Smooth muscle cell (in vitro differentiated cells): ENCODE measurements around the gene GRAMD1A. TPM values are rescaled to one million over a fixed set of nuclear protein-coding genes. Genes with fewer than 3 reads are reported as not detected.

ENCODE experiments used
- DNase-seq: peaks from one replicate; lab custom pipeline; 2025; ENCODE audit not compliant: unreplicated experiment; lab: John Stamatoyannopoulos, UW
- H2AFZ ChIP-seq: fragments of 200-600 bp; sonication (generic); 2 replicates; pipeline ENCODE4 v1.6.0; 2016; ENCODE audit warnings: antibody characterized with exemption, low read depth, mild to moderate bottlenecking
- H3F3A ChIP-seq: fragments of 200-600 bp; sonication (generic); 2 replicates; pipeline ENCODE4 v1.6.0; 2017; ENCODE audit warnings: antibody characterized with exemption, low read depth
- H3K27ac ChIP-seq: fragments of 200-600 bp; sonication (generic); 2 replicates; pipeline ENCODE4 v1.5.1; 2016; ENCODE audit warnings: low read depth, mild to moderate bottlenecking
- H3K27me3 ChIP-seq: fragments of 200-600 bp; sonication (generic); 2 replicates; pipeline ENCODE4 v1.6.1; 2016; ENCODE audit warnings: low read depth, mild to moderate bottlenecking
- H3K36me3 ChIP-seq: fragments of 200-600 bp; sonication (generic); 2 replicates; pipeline ENCODE4 v1.5.1; 2016; ENCODE audit warnings: low read depth
- H3K4me1 ChIP-seq: fragments of 200-600 bp; sonication (generic); 2 replicates; pipeline ENCODE4 v1.5.1; 2016; ENCODE audit warnings: low read depth
- H3K4me2 ChIP-seq: fragments of 200-600 bp; sonication (generic); 2 replicates; pipeline ENCODE4 v1.6.0; 2016; ENCODE audit warnings: mild to moderate bottlenecking
- H3K4me3 ChIP-seq: fragments of 200-600 bp; sonication (generic); 2 replicates; pipeline ENCODE4 v1.5.1; 2016; ENCODE audit warnings: mild to moderate bottlenecking
- H3K79me2 ChIP-seq: fragments of 200-600 bp; sonication (generic); 2 replicates; pipeline ENCODE4 v1.6.0; 2016; ENCODE audit warnings: low read depth, mild to moderate bottlenecking
- H3K9ac ChIP-seq: fragments of 200-600 bp; sonication (generic); 2 replicates; pipeline ENCODE4 v1.6.0; 2016; ENCODE audit warnings: low read depth
- H3K9me3 ChIP-seq: fragments of 200-600 bp; sonication (generic); replicated peaks from 2 replicates; pipeline ENCODE4 v1.5.1; 2016; ENCODE audit warnings: low read depth
- H4K20me1 ChIP-seq: fragments of 200-600 bp; sonication (generic); 2 replicates; pipeline ENCODE4 v1.6.0; 2016; ENCODE audit warnings: low read depth
- CTCF ChIP-seq: fragments of 200-600 bp; sonication (generic); IDR thresholded peaks from 2 replicates; pipeline ENCODE4 v1.5.1; 2017; ENCODE audit warnings: borderline replicate concordance, mild to moderate bottlenecking, antibody characterized with exemption; ENCODE audit not compliant: insufficient read depth, poor library complexity, severe bottlenecking
- WGBS: methylation state at CpG from one replicate; pipeline ENCODE4 v1.1.7; 2016; ENCODE audit warnings: low lambda C conversion rate; 5-methylcytosine and 5-hydroxymethylcytosine counted together
- polyA plus RNA-seq: library from polyadenylated mRNA; unstranded; fragments of >200 nt; fragmentation: Nextera tagmentation; extraction: Ambion mirVana; gene quantifications from 2 replicates; pipeline ENCODE4 v1.2.1, GENCODE V29; 2016
- total RNA-seq: library from RNA; depleted of rRNA; stranded (reverse); fragments of >200 nt; gene quantifications from 2 replicates; pipeline ENCODE4 v1.2.3, GENCODE V29; 2014

The GRAMD1A gene
- total and polyA plus RNA-seq, 2 experiments from 2014 or later = 27.6 to 59.6 TPM

- H3K27me3 ChIP-seq = no peaks in the 10 kb centered on the region
- H3K4me1 ChIP-seq = peaks cover 4% of the 10 kb centered on the region
- no peak overlapping the region for H2AFZ ChIP-seq
- no peak for DNase-seq
- no peak overlapping the region for H3K27ac ChIP-seq
- peaks cover 16% of the 10 kb centered on the region for H3K79me2 ChIP-seq
- H3F3A ChIP-seq = no peaks in the 10 kb centered on the region
- H4K20me1 ChIP-seq = peaks cover 4% of the 10 kb centered on the region
- no peak overlapping the region for H3K9ac ChIP-seq
- H3K36me3 ChIP-seq = peaks cover 37% of the 10 kb centered on the region
- H3K9me3 ChIP-seq = peaks cover 44% of the 10 kb centered on the region
- H3K4me2 ChIP-seq = no peak overlapping the region
- 85% methylated on average over 7 of the region's 7 CpGs for WGBS
- no peak overlapping the region for H3K4me3 ChIP-seq
- no peak for TF ChIP-seq CTCF
These were observed 41.1 kb upstream of the GRAMD1A start for GRCh38 chr19:34959021-34959420.

DNA sequence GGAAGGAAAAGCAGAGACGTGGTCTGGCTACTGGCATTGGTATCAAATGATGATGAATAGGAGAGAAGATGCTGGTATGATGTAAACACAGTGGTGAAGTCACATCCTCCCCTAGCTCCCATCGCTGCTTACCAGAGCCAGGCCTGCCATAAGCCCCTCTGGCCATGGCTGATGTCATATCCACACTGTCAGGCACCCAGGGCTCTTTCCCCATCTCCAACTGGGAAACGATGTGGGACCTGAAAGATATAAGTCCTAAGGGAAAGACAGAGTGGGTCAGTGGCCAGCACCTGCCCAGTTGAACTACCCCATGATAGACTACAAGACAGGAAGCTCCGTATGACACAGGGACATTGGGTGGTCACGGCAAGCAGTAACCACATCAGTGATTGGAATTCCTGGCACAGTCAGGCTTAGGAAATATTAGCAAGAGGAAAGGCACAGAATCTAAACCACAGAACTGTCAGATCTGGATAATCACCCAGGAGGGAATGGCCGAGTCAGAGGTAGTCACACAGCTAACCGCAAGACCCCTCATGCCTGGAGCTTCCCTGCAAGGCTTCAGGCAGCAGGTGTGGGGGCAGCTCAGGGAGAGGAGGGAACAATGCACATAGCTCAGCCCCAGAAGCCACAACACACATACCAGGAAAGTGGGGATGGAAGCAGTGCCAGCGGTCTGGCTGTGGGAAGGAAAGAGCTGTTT, 39.9 kb upstream of the GRAMD1A start:
- no peak for TF ChIP-seq CTCF
- no peak overlapping the region for H3K4me2 ChIP-seq
- H3K27ac ChIP-seq = no peak overlapping the region

GRCh38 chr19:34960940-34961679, 39.0 kb upstream of the GRAMD1A start:
- H3K9ac ChIP-seq = no peak overlapping the region

More for the DNA sequence above, 39.9 kb upstream of the GRAMD1A start:
- DNase-seq = no peak
- Histone ChIP-seq H3K4me1 (peaks cover 4% of the 10 kb centered on the region), H3K9me3 (peaks cover 38% of the 10 kb centered on the region), H4K20me1 (peaks cover 4% of the 10 kb centered on the region), H3F3A (no peaks in the 10 kb centered on the region), H3K9ac (no peak overlapping the region), H3K36me3 (peaks cover 34% of the 10 kb centered on the region), H3K27me3 (no peaks in the 10 kb centered on the region), H3K4me3 (no peak overlapping the region), H2AFZ (no peak overlapping the region), H3K79me2 (peaks cover 16% of the 10 kb centered on the region)
- 92% methylated on average over 8 of the region's 8 CpGs for WGBS

More at GRCh38 chr19:34960940-34961679, 39.0 kb upstream of the GRAMD1A start:
- Histone ChIP-seq H3F3A (no peaks in the 10 kb centered on the region), H3K27ac (no peak overlapping the region), H3K27me3 (no peaks in the 10 kb centered on the region), H3K79me2 (peaks cover 16% of the 10 kb centered on the region), H3K4me3 (no peak overlapping the region), H3K4me1 (peaks cover 4% of the 10 kb centered on the region), H3K9me3 (peaks cover 34% of the 10 kb centered on the region), H3K36me3 (peaks cover 32% of the 10 kb centered on the region), H4K20me1 (peaks cover 4% of the 10 kb centered on the region), H2AFZ (no peak overlapping the region), H3K4me2 (no peak overlapping the region)
- TF ChIP-seq CTCF = no peak
- DNase-seq = no peak
- WGBS = 98% methylated on average over 12 of the region's 12 CpGs
